H9 (cell line): ENCODE results near the gene TET3. TPM values are rescaled to one million over a fixed set of nuclear protein-coding genes. Genes with fewer than 3 reads are reported as not detected.

ENCODE experiments used
- DNase-seq: peaks from one replicate; pipeline ENCODE4 v3.0.0-alpha.2; 2017
- H2AFZ ChIP-seq: one replicate; pipeline ENCODE4 v1.6.1; 2013; ENCODE audit warnings: mild to moderate bottlenecking, low read length, control low read depth, moderate library complexity
- H2AK5ac ChIP-seq: 2 replicates; pipeline ENCODE4 v1.6.1; 2013; ENCODE audit warnings: low read length, control low read depth, mixed read lengths; ENCODE audit not compliant: insufficient read length
- H2BK120ac ChIP-seq: one replicate; pipeline ENCODE4 v1.6.1; 2013; ENCODE audit warnings: low read depth, mild to moderate bottlenecking, low read length, control low read depth, inconsistent platforms; ENCODE audit not compliant: poor library complexity, severe bottlenecking
- H2BK12ac ChIP-seq: 2 replicates; pipeline ENCODE4 v1.6.1; 2013; ENCODE audit warnings: low read length, control low read depth, mixed read lengths, low read depth; ENCODE audit not compliant: insufficient read length
- H2BK15ac ChIP-seq: 2 replicates; pipeline ENCODE4 v1.6.1; 2013; ENCODE audit warnings: low read depth, low read length, control low read depth
- H2BK20ac ChIP-seq: one replicate; pipeline ENCODE4 v1.6.1; 2013; ENCODE audit warnings: low read depth, mild to moderate bottlenecking, low read length, control low read depth, inconsistent platforms; ENCODE audit not compliant: poor library complexity, severe bottlenecking
- H2BK5ac ChIP-seq: 2 replicates; pipeline ENCODE4 v1.6.1; 2013; ENCODE audit warnings: low read length, control low read depth, mixed read lengths; ENCODE audit not compliant: insufficient read length
- H3K14ac ChIP-seq: 2 replicates; pipeline ENCODE4 v1.6.1; 2013; ENCODE audit warnings: low read length, control low read depth; ENCODE audit not compliant: insufficient read depth
- H3K18ac ChIP-seq: 2 replicates; pipeline ENCODE4 v1.6.1; 2013; ENCODE audit warnings: low read depth, mild to moderate bottlenecking, mixed read lengths, low read length, control low read depth; ENCODE audit not compliant: insufficient read length
- H3K23ac ChIP-seq: 2 replicates; pipeline ENCODE4 v1.6.1; 2013; ENCODE audit warnings: low read length, control low read depth, mixed read lengths, low read depth; ENCODE audit not compliant: insufficient read length
- H3K23me2 ChIP-seq: 2 replicates; pipeline ENCODE4 v1.6.1; 2013; ENCODE audit warnings: low read depth, mild to moderate bottlenecking, mixed read lengths, low read length, control low read depth; ENCODE audit not compliant: insufficient read length, poor library complexity, severe bottlenecking
- H3K27ac ChIP-seq: 2 replicates; pipeline ENCODE4 v1.5.1; 2013; ENCODE audit warnings: low read length, control low read depth, mixed read lengths, low read depth; ENCODE audit not compliant: insufficient read length
- H3K27me3 ChIP-seq: 2 replicates; pipeline ENCODE4 v1.6.1; 2013; ENCODE audit warnings: low read length, control low read depth, inconsistent platforms; ENCODE audit not compliant: insufficient read depth
- H3K4ac ChIP-seq: 2 replicates; pipeline ENCODE4 v1.6.1; 2013; ENCODE audit warnings: low read depth, mild to moderate bottlenecking, control low read depth, inconsistent platforms, low read length, moderate library complexity
- H3K4me1 ChIP-seq: 2 replicates; pipeline ENCODE4 v1.6.1; 2013; ENCODE audit warnings: low read length, control low read depth, inconsistent platforms; ENCODE audit not compliant: insufficient read depth
- H3K4me2 ChIP-seq: 2 replicates; pipeline ENCODE4 v1.6.1; 2013; ENCODE audit warnings: low read length, control low read depth, mixed read lengths; ENCODE audit not compliant: insufficient read length, insufficient read depth
- H3K56ac ChIP-seq: 2 replicates; pipeline ENCODE4 v1.6.1; 2013; ENCODE audit warnings: low read depth, mild to moderate bottlenecking, mixed read lengths, low read length, control low read depth; ENCODE audit not compliant: insufficient read length
- H3K79me1 ChIP-seq: 2 replicates; pipeline ENCODE4 v1.6.1; 2013; ENCODE audit warnings: low read depth, mild to moderate bottlenecking, moderate library complexity, low read length, control low read depth, inconsistent platforms; ENCODE audit not compliant: insufficient read depth, poor library complexity, severe bottlenecking
- H3K79me2 ChIP-seq: 2 replicates; pipeline ENCODE4 v1.6.1; 2013; ENCODE audit warnings: low read length, control low read depth, inconsistent platforms; ENCODE audit not compliant: insufficient read depth
- H3K9ac ChIP-seq: 2 replicates; pipeline ENCODE4 v1.6.1; 2013; ENCODE audit warnings: low read length, control low read depth, mixed read lengths; ENCODE audit not compliant: insufficient read length; ENCODE audit errors: extremely low read depth
- H3K9me3 ChIP-seq: one replicate; pipeline ENCODE4 v1.6.1; 2013; ENCODE audit warnings: low read depth, low read length, inconsistent platforms; ENCODE audit not compliant: control insufficient read depth
- H3T11ph ChIP-seq: one replicate; pipeline ENCODE4 v1.6.1; 2013; ENCODE audit warnings: mild to moderate bottlenecking, low read length, control low read depth, inconsistent platforms
- H4K20me1 ChIP-seq: one replicate; pipeline ENCODE4 v1.6.1; 2013; ENCODE audit not compliant: control insufficient read depth, insufficient read length, insufficient read depth
- H4K5ac ChIP-seq: 2 replicates; pipeline ENCODE4 v1.6.1; 2013; ENCODE audit warnings: low read depth, mild to moderate bottlenecking, mixed read lengths, low read length, control low read depth; ENCODE audit not compliant: insufficient read length
- H4K8ac ChIP-seq: replicated peaks from 2 replicates; pipeline ENCODE4 v1.6.1; 2013; ENCODE audit warnings: low read length, control low read depth, mixed read lengths, low read depth; ENCODE audit not compliant: insufficient read length
- H4K91ac ChIP-seq: 2 replicates; pipeline ENCODE4 v1.6.1; 2013; ENCODE audit warnings: low read depth, mild to moderate bottlenecking, moderate library complexity, mixed read lengths, low read length, control low read depth; ENCODE audit not compliant: insufficient read length
- H3K27ac Mint-ChIP-seq, 3 experiments: 2 replicates in 2 of 3; 3 replicates in 1 of 3; pipeline ENCODE4 v1.8.0; 2020 to 2021; ENCODE audit warnings: mixed read lengths in 3 of 3, mild to moderate bottlenecking in 1 of 3, moderate library complexity in 1 of 3
- H3K27me3 Mint-ChIP-seq: 2 replicates; pipeline ENCODE4 v1.8.0; 2021; ENCODE audit warnings: low read depth, mild to moderate bottlenecking, moderate library complexity, mixed read lengths
- H3K36me3 Mint-ChIP-seq, 3 experiments: 2 replicates in 2 of 3; 3 replicates in 1 of 3; pipeline ENCODE4 v1.8.0; 2020 to 2021; ENCODE audit warnings: low read depth in 3 of 3, mixed read lengths in 3 of 3; ENCODE audit not compliant: insufficient read depth in 1 of 3
- H3K4me1 Mint-ChIP-seq, 2 experiments: 2 replicates each; pipeline ENCODE4 v1.8.0; 2020; ENCODE audit warnings: mixed read lengths in 2 of 2
- H3K4me3 Mint-ChIP-seq, 2 experiments: 2 replicates in 1 of 2; 3 replicates in 1 of 2; pipeline ENCODE4 v1.8.0; 2020 to 2021; ENCODE audit warnings: mild to moderate bottlenecking in 2 of 2, mixed read lengths in 2 of 2, moderate library complexity in 1 of 2
- H3K9me3 Mint-ChIP-seq, 2 experiments: 2 replicates in 1 of 2; 3 replicates in 1 of 2; pipeline ENCODE4 v1.8.0; 2020; ENCODE audit warnings: mild to moderate bottlenecking in 2 of 2, mixed read lengths in 2 of 2, moderate library complexity in 1 of 2
- WGBS: extraction: QIAGEN DNeasy Blood & Tissue Kit; methylation state at CpG from one replicate; pipeline ENCODE4 v1.1.7; 2013; ENCODE audit warnings: missing lambda C conversion rate, low lambda C conversion rate, mixed read lengths; ENCODE audit not compliant: insufficient read length; ENCODE audit errors: extremely low coverage; 5-methylcytosine and 5-hydroxymethylcytosine counted together
- total RNA-seq: library from RNA; stranded (reverse); gene quantifications from 2 replicates; pipeline ENCODE4 v1.2.1, GENCODE V29; 2021
- TF ChIP-seq, protein P1 (sequence below): fragments of 200-600 bp; sonication (generic); conservative IDR thresholded peaks from 3 replicates; pipeline ENCODE4 v1.8.0; 2021; ENCODE audit warnings: antibody characterized with exemption, mild to moderate bottlenecking

TET3 gene
- total RNA-seq, 1 experiment from 2014 or later = 24.7 TPM

DNA sequence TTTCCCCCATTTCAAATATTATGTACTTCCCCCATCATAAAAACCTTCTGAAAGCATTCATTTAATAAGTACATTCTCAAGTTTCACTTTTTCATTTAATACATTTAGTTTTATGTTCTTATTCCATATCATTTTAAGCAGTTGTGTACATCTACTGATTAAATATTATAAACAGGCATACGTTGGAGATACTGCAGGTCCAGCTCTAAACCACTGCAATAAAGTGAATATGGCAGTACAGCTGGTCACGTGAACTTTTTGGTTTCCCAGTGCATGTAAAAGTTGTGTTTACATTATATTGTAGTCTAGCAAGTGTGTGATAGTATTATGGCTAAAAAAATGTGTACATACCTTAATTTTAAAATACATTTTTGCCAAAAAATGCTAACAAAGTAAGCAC, 48.7 kb downstream of the TET3 start:
- H3K4me2 ChIP-seq = no peak overlapping the region
- no peaks in the 10 kb centered on the region for H3K23me2 ChIP-seq
- no peak overlapping the region for H2AK5ac ChIP-seq
- H4K5ac ChIP-seq = no peak overlapping the region
- no peak overlapping the region for H2BK12ac ChIP-seq
- TF ChIP-seq, protein P1, sequence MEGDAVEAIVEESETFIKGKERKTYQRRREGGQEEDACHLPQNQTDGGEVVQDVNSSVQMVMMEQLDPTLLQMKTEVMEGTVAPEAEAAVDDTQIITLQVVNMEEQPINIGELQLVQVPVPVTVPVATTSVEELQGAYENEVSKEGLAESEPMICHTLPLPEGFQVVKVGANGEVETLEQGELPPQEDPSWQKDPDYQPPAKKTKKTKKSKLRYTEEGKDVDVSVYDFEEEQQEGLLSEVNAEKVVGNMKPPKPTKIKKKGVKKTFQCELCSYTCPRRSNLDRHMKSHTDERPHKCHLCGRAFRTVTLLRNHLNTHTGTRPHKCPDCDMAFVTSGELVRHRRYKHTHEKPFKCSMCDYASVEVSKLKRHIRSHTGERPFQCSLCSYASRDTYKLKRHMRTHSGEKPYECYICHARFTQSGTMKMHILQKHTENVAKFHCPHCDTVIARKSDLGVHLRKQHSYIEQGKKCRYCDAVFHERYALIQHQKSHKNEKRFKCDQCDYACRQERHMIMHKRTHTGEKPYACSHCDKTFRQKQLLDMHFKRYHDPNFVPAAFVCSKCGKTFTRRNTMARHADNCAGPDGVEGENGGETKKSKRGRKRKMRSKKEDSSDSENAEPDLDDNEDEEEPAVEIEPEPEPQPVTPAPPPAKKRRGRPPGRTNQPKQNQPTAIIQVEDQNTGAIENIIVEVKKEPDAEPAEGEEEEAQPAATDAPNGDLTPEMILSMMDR = no peak
- no peak for DNase-seq
- H3K9me3 ChIP-seq = no peaks in the 10 kb centered on the region
- no peak overlapping the region for H3K18ac ChIP-seq
- Mint-ChIP-seq H3K36me3 (peaks cover under 1 to 4% (median 2%) of the 10 kb centered on the region in 3 experiments), H3K27me3 (no peaks in the 10 kb centered on the region), H3K9me3 (peaks cover 2% of the 10 kb centered on the region in 2 experiments), H3K27ac (no peak overlapping the region; a peak in 1 of 7 replicates), H3K4me1 (peaks cover 33 to 41% of the 10 kb centered on the region in 2 experiments), H3K4me3 (no peak overlapping the region)
- no peaks in the 10 kb centered on the region for H3K79me1 ChIP-seq
- H3T11ph ChIP-seq = no peak overlapping the region
- H4K20me1 ChIP-seq = peaks cover 3% of the 10 kb centered on the region
- H4K91ac ChIP-seq = no peak overlapping the region
- H2AFZ ChIP-seq = no peak overlapping the region
- no peak overlapping the region for H2BK20ac ChIP-seq
- peaks cover 2% of the 10 kb centered on the region; the same call in 1 of the 2 replicates for H3K79me2 ChIP-seq
- no peak overlapping the region for H3K14ac ChIP-seq
- no peak overlapping the region for H2BK5ac ChIP-seq
- H3K4ac ChIP-seq = no peak overlapping the region
- WGBS = no CpG with 5 or more reads among the region's 2 CpGs
- H3K56ac ChIP-seq = no peak overlapping the region
- peaks cover 11% of the 10 kb centered on the region; the same call in 1 of the 2 replicates for H3K4me1 ChIP-seq
- no peak overlapping the region for H4K8ac ChIP-seq
- no peak overlapping the region for H2BK120ac ChIP-seq
- no peak overlapping the region for H2BK15ac ChIP-seq
- no peak overlapping the region for H3K23ac ChIP-seq
- no peak overlapping the region for H3K27ac ChIP-seq
- no peaks in the 10 kb centered on the region for H3K27me3 ChIP-seq
- H3K9ac ChIP-seq = no peak overlapping the region

Other genes starting within 250 kb of the TET3 start
- 38.7 and 44.7 TPM in 2 replicates for gene TPRKB, start 247.6 kb upstream of the TET3 start, total RNA-seq
- 21.4 and 22.8 TPM in 2 replicates for gene DUSP11, start 204.8 kb upstream of the TET3 start, total RNA-seq
- 0.07 and 0.09 TPM in 2 replicates for gene C2orf78, start 200.7 kb upstream of the TET3 start, total RNA-seq
- 45.2 and 45.5 TPM in 2 replicates for gene STAMBP, start 155.9 kb upstream of the TET3 start, total RNA-seq
- 1.4 and 1.5 TPM in 2 replicates for gene ACTG2, start 91.9 kb upstream of the TET3 start, total RNA-seq
- 95.0 and 98.5 TPM in 2 replicates for gene DGUOK, start 58.0 kb upstream of the TET3 start, total RNA-seq
- gene BOLA3, start 163.0 kb downstream of the TET3 start, total RNA-seq = 45.0 and 51.9 TPM in 2 replicates
- gene MOB1A, start 194.0 kb downstream of the TET3 start, total RNA-seq = 95.1 and 98.6 TPM in 2 replicates
- gene MTHFD2, start 213.7 kb downstream of the TET3 start, total RNA-seq = 186 and 201 TPM in 2 replicates